ENCODE results near the gene CLOCK.

CLOCK gene

DNA sequence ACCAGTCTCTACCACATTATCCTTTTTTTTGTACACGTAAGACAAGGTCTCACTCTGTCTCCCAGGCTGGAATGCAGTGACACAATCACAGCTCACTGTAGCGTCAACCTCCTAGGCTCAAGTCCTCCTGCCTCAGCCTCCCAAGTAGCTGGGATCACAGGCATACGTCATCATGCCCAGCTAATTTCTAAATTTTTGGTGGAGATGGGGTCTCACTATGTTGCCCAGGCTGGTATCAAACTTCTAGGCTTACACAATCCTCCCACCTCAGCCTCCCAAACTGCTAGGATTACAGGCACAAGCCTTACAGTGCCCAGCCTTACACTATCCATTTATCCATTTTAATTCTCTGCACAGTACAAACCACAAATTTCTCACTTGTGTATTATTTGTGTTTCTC, 58.0 kb downstream of the CLOCK start:
- H3K4me1 Mint-ChIP-seq: no peaks in the 10 kb centered on the region
- no peak overlapping the region for H3K4me3 Mint-ChIP-seq
- no peak for DNase-seq
- peaks cover 47% of the 10 kb centered on the region for H3K36me3 Mint-ChIP-seq (ENCODE audit: low read depth)
- H3K9me3 Mint-ChIP-seq: peaks cover 21% of the 10 kb centered on the region
- no peak for TF ChIP-seq CTCF (IDR thresholded peaks at IDR 0.05)
- no peaks in the 10 kb centered on the region for H3K27me3 Mint-ChIP-seq (ENCODE audit: low read depth, poor library complexity)
- H3K27ac Mint-ChIP-seq: no peak overlapping the region

DNA sequence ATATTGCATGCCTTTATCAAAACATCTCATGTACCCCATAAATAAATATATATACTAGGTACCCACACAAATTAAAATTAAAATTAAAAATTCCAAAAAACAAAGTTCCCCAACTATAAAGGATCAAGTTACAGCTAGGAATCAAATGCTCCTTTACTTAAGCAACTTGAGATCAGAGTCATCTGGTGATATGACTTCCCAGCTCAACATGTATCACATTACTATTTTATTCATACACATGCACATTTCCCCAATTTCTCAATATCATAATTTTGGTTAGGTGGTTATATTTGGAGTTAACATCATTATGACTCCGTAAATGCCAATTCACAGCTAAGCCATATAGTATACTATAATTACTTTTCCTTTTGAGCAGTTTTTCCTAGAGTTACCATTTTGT, 60.9 kb downstream of the CLOCK start:
- no peak overlapping the region for H3K4me3 Mint-ChIP-seq
- no peaks in the 10 kb centered on the region for H3K4me1 Mint-ChIP-seq
- no peaks in the 10 kb centered on the region for H3K27me3 Mint-ChIP-seq (ENCODE audit: low read depth, poor library complexity)
- TF ChIP-seq CTCF (IDR thresholded peaks at IDR 0.05): no peak
- no peak for DNase-seq
- H3K36me3 Mint-ChIP-seq (ENCODE audit: low read depth): peaks cover 40% of the 10 kb centered on the region
- no peak overlapping the region for H3K27ac Mint-ChIP-seq
- peaks cover 11% of the 10 kb centered on the region for H3K9me3 Mint-ChIP-seq

DNA sequence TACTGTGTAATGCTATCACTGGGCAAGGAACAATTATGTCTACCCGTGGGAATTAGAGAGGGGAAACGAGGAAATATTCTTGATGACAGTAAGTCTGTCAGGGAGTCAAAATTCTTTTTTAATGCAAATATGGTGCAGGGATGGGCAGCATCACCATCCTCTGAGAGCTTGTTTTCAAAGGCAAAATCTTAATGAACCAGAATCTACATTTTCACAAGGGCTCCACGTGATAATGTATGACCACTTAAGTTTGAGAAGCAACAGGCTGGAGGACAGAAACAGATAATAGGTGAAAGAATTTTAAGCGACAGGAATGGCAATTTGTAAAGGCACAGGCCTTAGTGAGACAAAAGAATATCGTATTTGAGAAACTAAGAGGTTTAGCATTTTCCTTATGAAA, 63.4 kb downstream of the CLOCK start:
- Mint-ChIP-seq H3K9me3 (no peaks in the 10 kb centered on the region), H3K4me1 (no peaks in the 10 kb centered on the region), H3K27ac (no peak overlapping the region), H3K36me3 (ENCODE audit: low read depth) (peaks cover 41% of the 10 kb centered on the region), H3K4me3 (no peak overlapping the region), H3K27me3 (ENCODE audit: low read depth, poor library complexity) (no peaks in the 10 kb centered on the region)
- TF ChIP-seq CTCF (IDR thresholded peaks at IDR 0.05): no peak
- no peak for DNase-seq

GRCh38 chr4:55475394-55476243, 71.1 kb downstream of the CLOCK start:
- Mint-ChIP-seq H3K4me1 (no peaks in the 10 kb centered on the region), H3K9me3 (peaks cover 24% of the 10 kb centered on the region), H3K27ac (no peak overlapping the region), H3K36me3 (ENCODE audit: low read depth) (peaks cover 58% of the 10 kb centered on the region), H3K27me3 (ENCODE audit: low read depth, poor library complexity) (no peaks in the 10 kb centered on the region), H3K4me3 (no peak overlapping the region)
- no peak for TF ChIP-seq CTCF (IDR thresholded peaks at IDR 0.05)
- DNase-seq: no peak

GRCh38 chr4:55469979-55470378, 76.7 kb downstream of the CLOCK start:
- H3K4me1 Mint-ChIP-seq: no peaks in the 10 kb centered on the region
- H3K36me3 Mint-ChIP-seq (ENCODE audit: low read depth): peaks cover 42% of the 10 kb centered on the region
- H3K27me3 Mint-ChIP-seq (ENCODE audit: low read depth, poor library complexity): no peaks in the 10 kb centered on the region
- no peak for DNase-seq
- TF ChIP-seq CTCF (IDR thresholded peaks at IDR 0.05): no peak
- no peak overlapping the region for H3K27ac Mint-ChIP-seq
- no peak overlapping the region for H3K4me3 Mint-ChIP-seq
- H3K9me3 Mint-ChIP-seq: peaks cover 14% of the 10 kb centered on the region

DNA sequence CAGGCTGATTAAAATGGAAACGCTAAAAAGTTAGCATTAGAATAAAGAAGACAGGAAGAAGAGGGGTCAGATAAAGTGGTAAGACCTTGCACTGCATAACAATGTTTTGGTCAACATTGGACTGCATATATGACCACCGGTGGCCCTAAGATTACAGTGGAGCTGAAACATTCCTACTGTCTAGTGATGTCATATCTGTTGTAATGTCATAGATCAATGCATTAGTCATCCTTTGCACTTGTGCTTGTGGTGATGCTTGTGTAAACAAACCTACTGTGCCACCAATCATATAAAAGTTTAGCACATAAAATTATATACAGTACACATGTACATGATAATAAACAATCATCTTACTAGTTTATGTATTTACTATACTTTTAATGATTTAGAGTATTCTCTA, 78.0 kb downstream of the CLOCK start:
- Mint-ChIP-seq H3K4me3 (no peak overlapping the region), H3K9me3 (peaks cover 1% of the 10 kb centered on the region), H3K36me3 (ENCODE audit: low read depth) (peaks cover 38% of the 10 kb centered on the region), H3K4me1 (no peaks in the 10 kb centered on the region), H3K27ac (no peak overlapping the region), H3K27me3 (ENCODE audit: low read depth, poor library complexity) (no peaks in the 10 kb centered on the region)
- TF ChIP-seq CTCF (IDR thresholded peaks at IDR 0.05): no peak
- DNase-seq: no peak
